Measurements from ENCODE around the gene ARFGAP2.

The ARFGAP2 gene

GRCh38 chr11:47186700-47187695 lies 10.3 kb upstream of the ARFGAP2 start:
- H3K9me3 ChIP-seq (ENCODE audit: control insufficient read depth, low read depth, low read length) = no peaks in the 10 kb centered on the region
- peaks cover 13% of the 10 kb centered on the region for H3K4me1 ChIP-seq (ENCODE audit: control insufficient read depth, low read depth, low read length)
- peak overlapping the region; percentile 73 for H3K9ac ChIP-seq (ENCODE audit: low read length)
- H3K4me3 ChIP-seq (ENCODE audit: low read length) = peak overlapping the region; percentile 73
- H3K27me3 ChIP-seq (ENCODE audit: control insufficient read depth, insufficient read depth, low read length) = peaks cover 31% of the 10 kb centered on the region
- no peaks in the 10 kb centered on the region for H3K36me3 ChIP-seq (ENCODE audit: control insufficient read depth, low read depth, low read length)
- no peak overlapping the region for H3K27ac ChIP-seq (ENCODE audit: low read length)

- Histone ChIP-seq H3K9me3 (ENCODE audit: control insufficient read depth, low read depth, low read length) (no peaks in the 10 kb centered on the region), H3K9ac (ENCODE audit: low read length) (peak within 1 kb of the TSS; percentile 85), H3K4me1 (ENCODE audit: control insufficient read depth, low read depth, low read length) (peaks cover 13% of the 10 kb centered on the region), H3K4me3 (ENCODE audit: low read length) (peak within 1 kb of the TSS; percentile 73), H3K36me3 (ENCODE audit: control insufficient read depth, low read depth, low read length) (no peaks in the 10 kb centered on the region), H3K27me3 (ENCODE audit: control insufficient read depth, insufficient read depth, low read length) (peaks cover 31% of the 10 kb centered on the region), H3K27ac (ENCODE audit: low read length) (peak within 1 kb of the TSS; percentile 79)
Observed at GRCh38 chr11:47186076-47186699, 9.5 kb upstream of the ARFGAP2 start, which contains the start of gene PACSIN3. Gene PACSIN3, minus strand, starts transcription at chr11:47186434. Its CDS starts 3,707 bp downstream, at chr11:47182727.

GRCh38 chr11:47185305-47186075 lies 8.8 kb upstream of the ARFGAP2 start:
- Histone ChIP-seq H3K27me3 (ENCODE audit: control insufficient read depth, insufficient read depth, low read length) (peaks cover 31% of the 10 kb centered on the region), H3K4me1 (ENCODE audit: control insufficient read depth, low read depth, low read length) (peaks cover 13% of the 10 kb centered on the region), H3K27ac (ENCODE audit: low read length) (peak overlapping the region; percentile 79), H3K4me3 (ENCODE audit: low read length) (peak overlapping the region; percentile 73), H3K9me3 (ENCODE audit: control insufficient read depth, low read depth, low read length) (no peaks in the 10 kb centered on the region), H3K36me3 (ENCODE audit: control insufficient read depth, low read depth, low read length) (no peaks in the 10 kb centered on the region), H3K9ac (ENCODE audit: low read length) (peak overlapping the region; percentile 85)

GRCh38 chr11:47184711-47185304 lies 8.1 kb upstream of the ARFGAP2 start:
- peak overlapping the region; percentile 73 for H3K4me3 ChIP-seq (ENCODE audit: low read length)
- H3K27ac ChIP-seq (ENCODE audit: low read length) = no peak overlapping the region

GRCh38 chr11:47183969-47184368 lies 7.3 kb upstream of the ARFGAP2 start:
- Histone ChIP-seq H3K27ac (ENCODE audit: low read length) (no peak overlapping the region), H3K4me1 (ENCODE audit: control insufficient read depth, low read depth, low read length) (peaks cover 13% of the 10 kb centered on the region), H3K27me3 (ENCODE audit: control insufficient read depth, insufficient read depth, low read length) (peaks cover 24% of the 10 kb centered on the region), H3K9me3 (ENCODE audit: control insufficient read depth, low read depth, low read length) (no peaks in the 10 kb centered on the region), H3K9ac (ENCODE audit: low read length) (no peak overlapping the region), H3K4me3 (ENCODE audit: low read length) (no peak overlapping the region), H3K36me3 (ENCODE audit: control insufficient read depth, low read depth, low read length) (no peaks in the 10 kb centered on the region)

More at GRCh38 chr11:47184711-47185304, 8.1 kb upstream of the ARFGAP2 start:
- Histone ChIP-seq H3K9me3 (ENCODE audit: control insufficient read depth, low read depth, low read length) (no peaks in the 10 kb centered on the region), H3K4me1 (ENCODE audit: control insufficient read depth, low read depth, low read length) (peaks cover 13% of the 10 kb centered on the region), H3K27me3 (ENCODE audit: control insufficient read depth, insufficient read depth, low read length) (peaks cover 31% of the 10 kb centered on the region), H3K36me3 (ENCODE audit: control insufficient read depth, low read depth, low read length) (no peaks in the 10 kb centered on the region), H3K9ac (ENCODE audit: low read length) (peak overlapping the region; percentile 85)

DNA sequence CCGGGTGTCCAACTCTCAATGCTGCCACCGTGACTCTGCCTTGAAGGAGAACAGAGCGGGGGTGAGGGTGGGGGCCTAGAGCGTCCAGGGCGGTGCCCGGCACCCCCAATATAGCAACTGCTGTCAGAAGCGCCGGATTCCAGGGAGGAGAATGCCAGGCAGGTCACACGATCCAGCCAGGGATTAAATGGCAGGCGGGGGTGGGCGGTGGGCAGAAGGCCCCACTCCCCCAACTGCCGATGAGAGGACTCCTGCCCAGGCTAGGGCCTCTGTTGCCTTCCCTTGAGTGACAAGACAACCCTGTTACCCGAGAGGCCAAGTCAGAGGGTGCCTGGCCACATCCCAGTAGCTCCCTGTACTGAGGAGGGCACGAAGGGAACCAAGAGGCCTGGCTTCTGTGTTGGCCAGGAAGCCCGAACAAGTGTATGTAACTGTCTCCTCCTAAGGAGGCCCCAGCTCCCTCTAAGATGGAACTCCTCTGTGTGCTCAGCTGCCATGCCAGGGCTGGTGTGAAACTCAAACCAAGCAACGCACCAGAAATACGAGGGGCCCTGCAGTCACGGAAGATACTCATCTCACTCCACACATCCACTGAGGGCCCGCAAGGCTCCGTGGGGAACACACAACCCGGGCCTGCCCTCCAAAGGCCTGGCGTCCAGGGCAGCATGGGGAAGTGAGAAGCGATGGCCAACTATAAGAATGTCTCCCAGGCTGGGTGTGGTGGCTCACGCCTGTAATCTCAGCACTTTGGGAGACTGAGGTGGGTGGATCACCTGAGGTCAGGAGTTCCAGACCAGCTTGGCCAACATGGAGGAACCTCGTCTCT lies 6.6 kb upstream of the ARFGAP2 start:
- no peaks in the 10 kb centered on the region for H3K9me3 ChIP-seq (ENCODE audit: control insufficient read depth, low read depth, low read length)
- peaks cover 6% of the 10 kb centered on the region for H3K36me3 ChIP-seq (ENCODE audit: control insufficient read depth, low read depth, low read length)
- H3K9ac ChIP-seq (ENCODE audit: low read length) = no peak overlapping the region
- H3K27me3 ChIP-seq (ENCODE audit: control insufficient read depth, insufficient read depth, low read length) = peaks cover 18% of the 10 kb centered on the region
- no peak overlapping the region for H3K4me3 ChIP-seq (ENCODE audit: low read length)
- H3K27ac ChIP-seq (ENCODE audit: low read length) = no peak overlapping the region
- peaks cover 13% of the 10 kb centered on the region for H3K4me1 ChIP-seq (ENCODE audit: control insufficient read depth, low read depth, low read length)

- Histone ChIP-seq H3K9me3 (ENCODE audit: control insufficient read depth, low read depth, low read length) (no peaks in the 10 kb centered on the region), H3K36me3 (ENCODE audit: control insufficient read depth, low read depth, low read length) (peaks cover 6% of the 10 kb centered on the region), H3K4me3 (ENCODE audit: low read length) (no peak overlapping the region), H3K27me3 (ENCODE audit: control insufficient read depth, insufficient read depth, low read length) (peaks cover 9% of the 10 kb centered on the region), H3K4me1 (ENCODE audit: control insufficient read depth, low read depth, low read length) (peaks cover 5% of the 10 kb centered on the region), H3K9ac (ENCODE audit: low read length) (no peak overlapping the region), H3K27ac (ENCODE audit: low read length) (no peak overlapping the region)
Observed at GRCh38 chr11:47182380-47182779, 5.7 kb upstream of the ARFGAP2 start.

DNA sequence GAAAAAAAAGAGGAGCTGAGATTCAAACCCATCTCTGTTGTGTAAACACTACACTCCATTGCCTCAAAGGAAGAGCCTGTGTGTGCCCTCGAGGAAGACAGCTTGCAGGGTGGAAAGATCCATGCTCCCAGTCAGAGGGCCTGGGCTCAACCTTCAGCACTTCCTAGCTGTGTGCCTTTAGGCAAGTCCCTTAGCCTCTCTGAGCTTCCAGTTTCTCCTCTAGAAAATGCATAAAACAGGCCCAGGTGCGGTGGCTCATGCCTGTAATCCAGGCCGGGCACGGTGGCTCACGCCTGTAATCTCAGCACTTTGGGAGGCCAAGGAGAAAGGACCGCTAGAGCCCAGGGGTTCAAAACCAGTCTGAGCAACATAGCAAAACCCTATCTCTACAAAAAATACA lies 4.6 kb upstream of the ARFGAP2 start:
- H3K27me3 ChIP-seq (ENCODE audit: control insufficient read depth, insufficient read depth, low read length) = no peaks in the 10 kb centered on the region
- peaks cover 5% of the 10 kb centered on the region for H3K4me1 ChIP-seq (ENCODE audit: control insufficient read depth, low read depth, low read length)
- no peak overlapping the region for H3K4me3 ChIP-seq (ENCODE audit: low read length)
- H3K27ac ChIP-seq (ENCODE audit: low read length) = no peak overlapping the region
- H3K9ac ChIP-seq (ENCODE audit: low read length) = no peak overlapping the region
- H3K9me3 ChIP-seq (ENCODE audit: control insufficient read depth, low read depth, low read length) = no peaks in the 10 kb centered on the region
- peaks cover 6% of the 10 kb centered on the region for H3K36me3 ChIP-seq (ENCODE audit: control insufficient read depth, low read depth, low read length)

GRCh38 chr11:47180006-47180787 lies 3.5 kb upstream of the ARFGAP2 start:
- Histone ChIP-seq H3K27me3 (ENCODE audit: control insufficient read depth, insufficient read depth, low read length) (no peaks in the 10 kb centered on the region), H3K9ac (ENCODE audit: low read length) (no peak overlapping the region), H3K4me1 (ENCODE audit: control insufficient read depth, low read depth, low read length) (peaks cover 9% of the 10 kb centered on the region), H3K9me3 (ENCODE audit: control insufficient read depth, low read depth, low read length) (no peaks in the 10 kb centered on the region), H3K36me3 (ENCODE audit: control insufficient read depth, low read depth, low read length) (peaks cover 6% of the 10 kb centered on the region), H3K27ac (ENCODE audit: low read length) (no peak overlapping the region), H3K4me3 (ENCODE audit: low read length) (no peak overlapping the region)

- H3K27me3 ChIP-seq (ENCODE audit: control insufficient read depth, insufficient read depth, low read length) = no peaks in the 10 kb centered on the region
- H3K9me3 ChIP-seq (ENCODE audit: control insufficient read depth, low read depth, low read length) = no peaks in the 10 kb centered on the region
- H3K4me3 ChIP-seq (ENCODE audit: low read length) = no peak overlapping the region
- no peak overlapping the region for H3K9ac ChIP-seq (ENCODE audit: low read length)
- H3K36me3 ChIP-seq (ENCODE audit: control insufficient read depth, low read depth, low read length) = peaks cover 11% of the 10 kb centered on the region
- H3K27ac ChIP-seq (ENCODE audit: low read length) = no peak overlapping the region
- peaks cover 4% of the 10 kb centered on the region for H3K4me1 ChIP-seq (ENCODE audit: control insufficient read depth, low read depth, low read length)
Observed at GRCh38 chr11:47179655-47179991, 2.9 kb upstream of the ARFGAP2 start.

Data from iPS-18a (cell line).